ENCODE results near the gene PVRIG. TPM values are rescaled to one million over a fixed set of nuclear protein-coding genes. Genes with fewer than 3 reads are reported as not detected.
"Not testable (repeated sequence)": the region's sequence is repeated elsewhere in the genome, so short reads cannot be mapped to it uniquely, and the experiment has no call there.

Gene PVRIG
- total and polyA plus RNA-seq, 5 donors from 2014 or later = 46.3 to 126 (median 94.5) TPM

- H3K4me3 Mint-ChIP-seq = peak overlapping the region; percentile 34 to 71 (median 55)
- H3K27ac Mint-ChIP-seq = peak overlapping the region; percentile 86 to 95 (median 91)
- not testable (repeated sequence) for H3K36me3 Mint-ChIP-seq; H3K9me3 Mint-ChIP-seq; H3K4me1 ChIP-seq (ENCODE audit: control insufficient read depth, insufficient read depth, low read length, poor library complexity, severe bottlenecking); H3K9me3 ChIP-seq (ENCODE audit: control insufficient read depth in 2 of 2, low read length in 2 of 2); H3K4me3 ChIP-seq (ENCODE audit: low read depth, low read length); H3K27me3 ChIP-seq (ENCODE audit: control insufficient read depth, insufficient read depth, low read length); H3K36me3 ChIP-seq (ENCODE audit: control insufficient read depth, insufficient read depth, low read length); H3K27me3 Mint-ChIP-seq
- peak overlapping the region; percentile 5 for H3K27ac ChIP-seq (ENCODE audit: insufficient read depth, low read length, poor library complexity, severe bottlenecking)
- H3K4me1 Mint-ChIP-seq = peaks cover 5 to 38% (median 15%) of the 10 kb centered on the region in 4 donors
- ATAC-seq (ENCODE audit: low read depth in 2 of 2) (peak; percentile 89 to 92), DNase-seq (peak; percentile 30 to 92 (median 53))
These were observed 23.6 kb downstream of the PVRIG start for GRCh38 chr7:100243385-100243784.

GRCh38 chr7:100244988-100245605 lies 25.3 kb downstream of the PVRIG start:
- not testable (repeated sequence) for H3K4me1 ChIP-seq (ENCODE audit: control insufficient read depth, insufficient read depth, low read length, poor library complexity, severe bottlenecking); H3K9me3 Mint-ChIP-seq; H3K27me3 ChIP-seq (ENCODE audit: control insufficient read depth, insufficient read depth, low read length); DNase-seq; H3K27ac ChIP-seq (ENCODE audit: insufficient read depth, low read length, poor library complexity, severe bottlenecking); H3K36me3 ChIP-seq (ENCODE audit: control insufficient read depth, insufficient read depth, low read length); H3K4me3 ChIP-seq (ENCODE audit: low read depth, low read length); ATAC-seq (ENCODE audit: low read depth in 2 of 2); H3K9me3 ChIP-seq (ENCODE audit: control insufficient read depth in 2 of 2, low read length in 2 of 2); H3K36me3 Mint-ChIP-seq; H3K27me3 Mint-ChIP-seq
- Mint-ChIP-seq H3K27ac (peak overlapping the region; percentile 48 to 85 (median 79)), H3K4me3 (peak overlapping the region in 3 of 4 donors; percentile 19 to 54 (median 21)), H3K4me1 (peaks cover 5 to 27% (median 12%) of the 10 kb centered on the region in 4 donors)

GRCh38 chr7:100246121-100246864 lies 26.5 kb downstream of the PVRIG start:
- H3K27me3 ChIP-seq (ENCODE audit: control insufficient read depth, insufficient read depth, low read length); H3K9me3 Mint-ChIP-seq; H3K9me3 ChIP-seq (ENCODE audit: control insufficient read depth in 2 of 2, low read length in 2 of 2); H3K4me3 ChIP-seq (ENCODE audit: low read depth, low read length); H3K36me3 ChIP-seq (ENCODE audit: control insufficient read depth, insufficient read depth, low read length); H3K4me3 Mint-ChIP-seq; ATAC-seq (ENCODE audit: low read depth in 2 of 2); H3K36me3 Mint-ChIP-seq; H3K27me3 Mint-ChIP-seq; H3K4me1 ChIP-seq (ENCODE audit: control insufficient read depth, insufficient read depth, low read length, poor library complexity, severe bottlenecking); H3K27ac ChIP-seq (ENCODE audit: insufficient read depth, low read length, poor library complexity, severe bottlenecking); DNase-seq: not testable (repeated sequence)
- peak overlapping the region; percentile 44 to 94 (median 44) for H3K27ac Mint-ChIP-seq
- H3K4me1 Mint-ChIP-seq = peaks cover 5 to 27% (median 12%) of the 10 kb centered on the region in 4 donors

GRCh38 chr7:100246865-100247137 lies 27.1 kb downstream of the PVRIG start:
- H3K9me3 ChIP-seq (ENCODE audit: control insufficient read depth in 2 of 2, low read length in 2 of 2); H3K27me3 ChIP-seq (ENCODE audit: control insufficient read depth, insufficient read depth, low read length); ATAC-seq (ENCODE audit: low read depth in 2 of 2); H3K4me1 ChIP-seq (ENCODE audit: control insufficient read depth, insufficient read depth, low read length, poor library complexity, severe bottlenecking); H3K4me3 ChIP-seq (ENCODE audit: low read depth, low read length); H3K36me3 Mint-ChIP-seq; H3K9me3 Mint-ChIP-seq; H3K4me3 Mint-ChIP-seq; H3K36me3 ChIP-seq (ENCODE audit: control insufficient read depth, insufficient read depth, low read length); H3K27ac ChIP-seq (ENCODE audit: insufficient read depth, low read length, poor library complexity, severe bottlenecking); H3K27me3 Mint-ChIP-seq; DNase-seq: not testable (repeated sequence)
- peak overlapping the region in 1 of 3 donors; percentile 94 for H3K27ac Mint-ChIP-seq
- H3K4me1 Mint-ChIP-seq = peaks cover 5 to 27% (median 12%) of the 10 kb centered on the region in 4 donors

GRCh38 chr7:100247152-100247757 lies 27.5 kb downstream of the PVRIG start:
- Mint-ChIP-seq H3K36me3 (peaks cover 3% of the 10 kb centered on the region), H3K9me3 (no peaks in the 10 kb centered on the region), H3K27ac (peak overlapping the region in 1 of 3 donors; percentile 20), H3K27me3 (no peaks in the 10 kb centered on the region), H3K4me1 (peaks cover 5 to 27% (median 12%) of the 10 kb centered on the region in 4 donors), H3K4me3 (no peak overlapping the region)
- Histone ChIP-seq H3K4me1 (ENCODE audit: control insufficient read depth, insufficient read depth, low read length, poor library complexity, severe bottlenecking) (peaks cover 7% of the 10 kb centered on the region), H3K27me3 (ENCODE audit: control insufficient read depth, insufficient read depth, low read length) (no peaks in the 10 kb centered on the region), H3K27ac (ENCODE audit: insufficient read depth, low read length, poor library complexity, severe bottlenecking) (no peak overlapping the region), H3K36me3 (ENCODE audit: control insufficient read depth, insufficient read depth, low read length) (no peaks in the 10 kb centered on the region), H3K9me3 (ENCODE audit: control insufficient read depth in 2 of 2, low read length in 2 of 2) (no peaks in the 10 kb centered on the region), H3K4me3 (ENCODE audit: low read depth, low read length) (no peak overlapping the region)
- DNase-seq = no peak
- ATAC-seq (ENCODE audit: low read depth in 2 of 2) = no peak

GRCh38 chr7:100248483-100248882 lies 28.7 kb downstream of the PVRIG start:
- peak overlapping the region in 2 of 3 donors; percentile 40 to 59 for H3K27ac Mint-ChIP-seq
- DNase-seq (no peak), ATAC-seq (ENCODE audit: low read depth in 2 of 2) (no peak)
- H3K36me3 ChIP-seq (ENCODE audit: control insufficient read depth, insufficient read depth, low read length) = no peaks in the 10 kb centered on the region
- H3K27ac ChIP-seq (ENCODE audit: insufficient read depth, low read length, poor library complexity, severe bottlenecking) = no peak overlapping the region
- no peaks in the 10 kb centered on the region for H3K27me3 Mint-ChIP-seq
- H3K36me3 Mint-ChIP-seq = peaks cover 3% of the 10 kb centered on the region
- no peaks in the 10 kb centered on the region for H3K9me3 Mint-ChIP-seq
- peaks cover 7% of the 10 kb centered on the region for H3K4me1 ChIP-seq (ENCODE audit: control insufficient read depth, insufficient read depth, low read length, poor library complexity, severe bottlenecking)
- no peaks in the 10 kb centered on the region for H3K27me3 ChIP-seq (ENCODE audit: control insufficient read depth, insufficient read depth, low read length)
- H3K4me3 Mint-ChIP-seq = no peak overlapping the region
- peaks cover 3 to 18% (median 9%) of the 10 kb centered on the region in 4 donors for H3K4me1 Mint-ChIP-seq
- no peaks in the 10 kb centered on the region for H3K9me3 ChIP-seq (ENCODE audit: control insufficient read depth in 2 of 2, low read length in 2 of 2)
- no peak overlapping the region for H3K4me3 ChIP-seq (ENCODE audit: low read depth, low read length)

- ATAC-seq (ENCODE audit: low read depth in 2 of 2) (no peak), DNase-seq (no peak)
- H3K27ac ChIP-seq (ENCODE audit: insufficient read depth, low read length, poor library complexity, severe bottlenecking) = no peak overlapping the region
- H3K4me3 Mint-ChIP-seq = no peak overlapping the region
- no peak overlapping the region for H3K4me3 ChIP-seq (ENCODE audit: low read depth, low read length)
- H3K36me3 Mint-ChIP-seq = peaks cover 3% of the 10 kb centered on the region
- H3K36me3 ChIP-seq (ENCODE audit: control insufficient read depth, insufficient read depth, low read length) = no peaks in the 10 kb centered on the region
- H3K9me3 ChIP-seq (ENCODE audit: control insufficient read depth in 2 of 2, low read length in 2 of 2) = no peaks in the 10 kb centered on the region
- H3K27me3 Mint-ChIP-seq = no peaks in the 10 kb centered on the region
- no peaks in the 10 kb centered on the region for H3K4me1 ChIP-seq (ENCODE audit: control insufficient read depth, insufficient read depth, low read length, poor library complexity, severe bottlenecking)
- H3K27me3 ChIP-seq (ENCODE audit: control insufficient read depth, insufficient read depth, low read length) = no peaks in the 10 kb centered on the region
- H3K27ac Mint-ChIP-seq = no peak overlapping the region
- peaks cover 0 to 3% (median 0%) of the 10 kb centered on the region in 4 donors for H3K4me1 Mint-ChIP-seq
- H3K9me3 Mint-ChIP-seq = no peaks in the 10 kb centered on the region
These were observed 37.3 kb downstream of the PVRIG start for GRCh38 chr7:100257017-100257416.
